ENCODE measurements around the gene MYH7B. TPM values are rescaled to one million over a fixed set of nuclear protein-coding genes. Genes with fewer than 3 reads are reported as not detected.

The MYH7B gene
- total RNA-seq, 1 donor from 2014 or later = 0.05 TPM

GRCh38 chr20:35004749-35005462, 49.2 kb downstream of the MYH7B start:
- DNase-seq (ENCODE audit: low read depth) = no peak

Other genes with a start within 250 kb of the MYH7B start
- 3.8 and 10.9 TPM in 2 replicates for gene NCOA6, start 130.2 kb upstream of the MYH7B start, total RNA-seq
- gene GGT7, start 83.0 kb upstream of the MYH7B start, total RNA-seq = 4.3 and 16.9 TPM in 2 replicates
- 38.2 and 45.9 TPM in 2 replicates for gene ACSS2, start 79.3 kb upstream of the MYH7B start, total RNA-seq
- gene GSS, start 62 bp upstream of the MYH7B start, total RNA-seq = 86.7 and 89.2 TPM in 2 replicates
- 82.0 and 93.3 TPM in 2 replicates for gene TRPC4AP, start 136.9 kb downstream of the MYH7B start, total RNA-seq
- gene EDEM2, start 191.5 kb downstream of the MYH7B start, total RNA-seq = 51.9 and 78.1 TPM in 2 replicates
- 31.5 and 76.4 TPM in 2 replicates for gene PROCR, start 216.2 kb downstream of the MYH7B start, total RNA-seq